HepG2 (cell line): ENCODE results near the gene P2RY2. TPM values are rescaled to one million over a fixed set of nuclear protein-coding genes. Genes with fewer than 3 reads are reported as not detected.

Experiments used
- ERF ChIP-seq: IDR thresholded peaks from 2 replicates; pipeline ENCODE4 v1.6.1; 2018; ENCODE audit warnings: missing biosample characterization, missing genetic modification reagents
- FOXJ3 ChIP-seq: sonication (generic); formaldehyde crosslinking; IDR thresholded peaks from 2 replicates; pipeline ENCODE4 v1.4.0; 2020; ENCODE audit warnings: missing genetic modification reagents, mild to moderate bottlenecking, borderline replicate concordance
- GATAD2A ChIP-seq: IDR thresholded peaks from 2 replicates; pipeline ENCODE4 v1.6.1; 2016
- HDAC2 ChIP-seq: sonication (generic); formaldehyde crosslinking; IDR thresholded peaks from 2 replicates; pipeline ENCODE4 v1.4.0; 2020; ENCODE audit warnings: missing genetic modification reagents
- HNF4A ChIP-seq: sonication (generic); formaldehyde crosslinking; IDR thresholded peaks from 2 replicates; pipeline ENCODE4 v1.4.0; 2020; ENCODE audit warnings: missing genetic modification reagents
- HOXA3 ChIP-seq: sonication (generic); formaldehyde crosslinking; IDR thresholded peaks from 2 replicates; pipeline ENCODE4 v1.5.0; 2020; ENCODE audit warnings: missing genetic modification reagents
- MXI1 ChIP-seq: IDR thresholded peaks from 3 replicates; pipeline ENCODE4 v1.6.1; 2012; ENCODE audit warnings: low read depth, low read length, inconsistent platforms, borderline replicate concordance
- NR1H2 ChIP-seq: sonication (generic); formaldehyde crosslinking; IDR thresholded peaks from 2 replicates; pipeline ENCODE4 v1.8.1; 2022; ENCODE audit warnings: low read depth, missing genetic modification reagents, borderline replicate concordance
- RARA ChIP-seq: IDR thresholded peaks from 2 replicates; pipeline ENCODE4 v1.6.1; 2016; ENCODE audit warnings: missing genetic modification reagents, missing compliant biosample characterization
- RXRA ChIP-seq: sonication (generic); formaldehyde crosslinking; IDR thresholded peaks from 2 replicates; pipeline ENCODE4 v1.5.1; 2020; ENCODE audit warnings: missing genetic modification reagents
- SETDB1 ChIP-seq: sonication (generic); formaldehyde crosslinking; IDR thresholded peaks from 2 replicates; pipeline ENCODE4 v1.5.1; 2020; ENCODE audit warnings: missing genetic modification reagents, mild to moderate bottlenecking, borderline replicate concordance
- SOX5 ChIP-seq: IDR thresholded peaks from 2 replicates; pipeline ENCODE4 v1.6.1; 2016; ENCODE audit warnings: borderline replicate concordance
- ZBTB20 ChIP-seq: sonication (generic); formaldehyde crosslinking; IDR thresholded peaks from 2 replicates; pipeline ENCODE4 v1.8.1; 2023; ENCODE audit warnings: missing genetic modification reagents, low read depth, mild to moderate bottlenecking, borderline replicate concordance
- ZBTB4 ChIP-seq: sonication (generic); formaldehyde crosslinking; IDR thresholded peaks from 2 replicates; pipeline ENCODE4 v1.4.0; 2020; ENCODE audit warnings: missing genetic modification reagents, mild to moderate bottlenecking, borderline replicate concordance
- ZFP37 ChIP-seq: sonication (generic); formaldehyde crosslinking; IDR thresholded peaks from 2 replicates; pipeline ENCODE4 v1.4.0; 2020; ENCODE audit warnings: missing genetic modification reagents, borderline replicate concordance
- ZNF136 ChIP-seq: sonication (generic); formaldehyde crosslinking; IDR thresholded peaks from 2 replicates; pipeline ENCODE4 v1.8.1; 2022; ENCODE audit warnings: low read depth, mild to moderate bottlenecking, moderate library complexity, missing genetic modification reagents
- ZNF33A ChIP-seq: sonication (generic); formaldehyde crosslinking; IDR thresholded peaks from 2 replicates; pipeline ENCODE4 v1.5.1; 2020; ENCODE audit warnings: missing genetic modification reagents, mild to moderate bottlenecking, moderate library complexity, borderline replicate concordance
- ZNF550 ChIP-seq: sonication (generic); formaldehyde crosslinking; IDR thresholded peaks from 2 replicates; pipeline ENCODE4 v1.4.0; 2020; ENCODE audit warnings: mild to moderate bottlenecking, missing genetic modification reagents, borderline replicate concordance
- ZNF572 ChIP-seq: sonication (generic); formaldehyde crosslinking; IDR thresholded peaks from 2 replicates; pipeline ENCODE4 v1.5.1; 2020; ENCODE audit warnings: mild to moderate bottlenecking, missing genetic modification reagents
- ZNF749 ChIP-seq: sonication (generic); formaldehyde crosslinking; IDR thresholded peaks from 2 replicates; pipeline ENCODE4 v1.8.0; 2022; ENCODE audit warnings: mild to moderate bottlenecking, missing genetic modification reagents, moderate library complexity, borderline replicate concordance
- ZNF75D ChIP-seq: sonication (generic); formaldehyde crosslinking; IDR thresholded peaks from 2 replicates; pipeline ENCODE4 v1.8.1; 2023; ENCODE audit warnings: missing genetic modification reagents, mild to moderate bottlenecking, borderline replicate concordance
- polyA plus RNA-seq, 8 experiments: library from polyadenylated mRNA; depleted of rRNA in 3 of 8; stranded (reverse) in 7 of 8; unstranded in 1 of 8; fragments of >200 nt; fragmentation: Illumina TruSeq in 4 of 8; extraction: Trizol in 4 of 8; gene quantifications; 2 replicates each; pipeline versions ENCODE4 v1.2.1 to v1.2.3, GENCODE V29; 2011 to 2016; ENCODE audit warnings: low read depth in 4 of 8, missing spikeins in 1 of 8, mixed read lengths in 1 of 8; ENCODE audit not compliant: insufficient read depth in 1 of 8
- total RNA-seq, 5 experiments: library from RNA; depleted of rRNA; stranded (reverse); fragments of >200 nt; fragmentation: Illumina TruSeq; extraction: Trizol; gene quantifications; 2 replicates each; pipeline ENCODE4 v1.2.3, GENCODE V29; 2016; ENCODE audit warnings: low read depth in 1 of 5
- TF ChIP-seq, protein P1 (sequence below): sonication (generic); formaldehyde crosslinking; IDR thresholded peaks from 2 replicates; pipeline ENCODE4 v1.5.1; 2020; ENCODE audit warnings: mild to moderate bottlenecking, moderate library complexity, missing genetic modification reagents
- TF ChIP-seq, protein P2 (sequence below): IDR thresholded peaks from 2 replicates; pipeline ENCODE4 v1.6.1; 2016; ENCODE audit warnings: low read depth, borderline replicate concordance

Gene P2RY2
- total and polyA plus RNA-seq, 2 of the 13 experiments (the other 11 are each of a cell fraction or from before 2014, with no cell fraction given) = 0.95 to 3.1 TPM

- TF ChIP-seq HDAC2 (peak; percentile 75), ZNF550 (CRISPR knock-in tag) (0 out of 2 replicates have a peak, but pooled peaks have one; percentile 55), FOXJ3 (CRISPR knock-in tag) (no peak), ZNF572 (CRISPR knock-in tag) (peak; percentile 69; the same call in 1 of the 2 replicates), GATAD2A (CRISPR knock-in tag) (peak; percentile 89), RXRA (CRISPR knock-in tag) (peak; percentile 90), ZNF749 (CRISPR knock-in tag) (0 out of 2 replicates have a peak, but pooled peaks have one; percentile 15), ZNF136 (CRISPR knock-in tag) (peak; percentile 40; the same call in 1 of the 2 replicates), ZNF75D (no peak), ZBTB20 (peak; percentile 60; the same call in 1 of the 2 replicates), ZNF33A (CRISPR knock-in tag) (no peak), RARA (CRISPR knock-in tag) (peak; percentile 89), SOX5 (CRISPR knock-in tag) (peak; percentile 82), HOXA3 (CRISPR knock-in tag) (peak; percentile 86), MXI1 (peak; percentile 38; the same call in 1 of the 3 replicates), ERF (CRISPR knock-in tag) (peak; percentile 78; the same call in 1 of the 2 replicates), HNF4A (CRISPR knock-in tag) (peak; percentile 63), NR1H2 (CRISPR knock-in tag) (no peak), SETDB1 (peak; percentile 66; the same call in 1 of the 2 replicates), ZFP37 (CRISPR knock-in tag) (no peak), ZBTB4 (0 out of 2 replicates have a peak, but pooled peaks have one; percentile 34)
- TF ChIP-seq, protein P1, sequence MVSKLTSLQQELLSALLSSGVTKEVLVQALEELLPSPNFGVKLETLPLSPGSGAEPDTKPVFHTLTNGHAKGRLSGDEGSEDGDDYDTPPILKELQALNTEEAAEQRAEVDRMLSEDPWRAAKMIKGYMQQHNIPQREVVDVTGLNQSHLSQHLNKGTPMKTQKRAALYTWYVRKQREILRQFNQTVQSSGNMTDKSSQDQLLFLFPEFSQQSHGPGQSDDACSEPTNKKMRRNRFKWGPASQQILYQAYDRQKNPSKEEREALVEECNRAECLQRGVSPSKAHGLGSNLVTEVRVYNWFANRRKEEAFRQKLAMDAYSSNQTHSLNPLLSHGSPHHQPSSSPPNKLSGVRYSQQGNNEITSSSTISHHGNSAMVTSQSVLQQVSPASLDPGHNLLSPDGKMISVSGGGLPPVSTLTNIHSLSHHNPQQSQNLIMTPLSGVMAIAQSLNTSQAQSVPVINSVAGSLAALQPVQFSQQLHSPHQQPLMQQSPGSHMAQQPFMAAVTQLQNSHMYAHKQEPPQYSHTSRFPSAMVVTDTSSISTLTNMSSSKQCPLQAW (CRISPR knock-in tag) = peak; percentile 97
- TF ChIP-seq, protein P2, sequence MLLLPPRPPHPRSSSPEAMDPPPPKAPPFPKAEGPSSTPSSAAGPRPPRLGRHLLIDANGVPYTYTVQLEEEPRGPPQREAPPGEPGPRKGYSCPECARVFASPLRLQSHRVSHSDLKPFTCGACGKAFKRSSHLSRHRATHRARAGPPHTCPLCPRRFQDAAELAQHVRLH (CRISPR knock-in tag) = peak; percentile 57; the same call in 1 of the 2 replicates
Measured at GRCh38 chr11:73237471-73238290, 19.6 kb downstream of the P2RY2 start (continued).
